Mucosa of rectum (tissue), 2 donors: ENCODE data around the gene SFXN1.

Experiments
- H3K27ac ChIP-seq, 2 donors: one replicate each; pipeline ENCODE4 v1.7.0; 2013; ENCODE audit warnings: inconsistent platforms in 2 of 2, low read depth in 2 of 2, low read length in 2 of 2
- H3K27me3 ChIP-seq, 2 donors: one replicate each; pipeline ENCODE4 v1.7.0; 2013; ENCODE audit warnings: low read length in 2 of 2; ENCODE audit not compliant: control insufficient read depth in 2 of 2, insufficient read depth in 2 of 2
- H3K36me3 ChIP-seq, 2 donors: one replicate each; pipeline ENCODE4 v1.7.0; 2013; ENCODE audit warnings: low read length in 2 of 2; ENCODE audit not compliant: control insufficient read depth in 2 of 2, insufficient read depth in 2 of 2
- H3K4me1 ChIP-seq, 2 donors: one replicate each; pipeline ENCODE4 v1.7.0; 2013; ENCODE audit warnings: low read length in 2 of 2, mild to moderate bottlenecking in 1 of 2; ENCODE audit not compliant: control insufficient read depth in 2 of 2, insufficient read depth in 2 of 2
- H3K4me3 ChIP-seq, 2 donors: one replicate each; pipeline ENCODE4 v1.7.0; 2013; ENCODE audit warnings: low read length in 2 of 2
- H3K9ac ChIP-seq, 2 donors: one replicate each; pipeline ENCODE4 v1.7.0; 2013; ENCODE audit warnings: low read length in 2 of 2, low read depth in 1 of 2, mild to moderate bottlenecking in 1 of 2
- H3K9me3 ChIP-seq, 2 donors: one replicate each; pipeline ENCODE4 v1.7.0; 2013; ENCODE audit warnings: low read length in 2 of 2; ENCODE audit not compliant: control insufficient read depth in 2 of 2
- donor health status: healthy.
- donor health status: Normal muscosa, but diverticular disease.

SFXN1 gene

DNA sequence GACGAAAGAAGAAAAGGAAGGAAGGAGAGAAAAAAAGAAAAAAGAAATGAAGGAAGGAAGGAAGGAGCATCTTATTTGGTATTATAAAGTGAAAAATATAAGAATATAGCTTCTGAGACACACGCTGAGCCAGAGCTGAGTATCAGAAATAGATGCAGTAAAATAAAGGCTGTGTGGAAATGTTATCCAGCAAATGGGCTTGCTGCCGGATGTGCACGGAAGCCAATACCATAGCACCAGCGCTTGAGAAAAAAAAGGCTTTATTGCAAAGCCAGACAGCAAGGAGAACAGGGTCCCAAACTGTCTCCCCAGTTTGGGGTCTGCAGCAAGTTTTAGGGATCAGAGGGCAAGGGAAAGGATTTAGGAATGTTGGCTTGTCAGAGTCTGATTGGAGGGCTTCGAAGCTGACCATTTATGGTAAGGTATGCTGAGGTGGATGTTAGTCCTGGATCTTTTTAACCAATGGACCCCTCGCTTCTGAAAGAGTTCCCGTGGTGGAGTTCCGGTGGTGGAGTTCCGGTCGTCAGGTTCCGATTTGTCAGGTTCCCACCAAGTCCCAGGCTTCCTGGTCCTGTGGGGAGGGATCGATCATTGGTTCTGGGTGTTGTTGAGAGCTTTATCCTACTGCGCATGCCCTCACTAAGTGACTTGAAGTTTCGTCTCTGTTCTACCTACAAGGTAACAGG is 70.4 kb downstream of the SFXN1 start:
- Histone ChIP-seq H3K27ac (no peak overlapping the region), H3K4me3 (no peak overlapping the region)

DNA sequence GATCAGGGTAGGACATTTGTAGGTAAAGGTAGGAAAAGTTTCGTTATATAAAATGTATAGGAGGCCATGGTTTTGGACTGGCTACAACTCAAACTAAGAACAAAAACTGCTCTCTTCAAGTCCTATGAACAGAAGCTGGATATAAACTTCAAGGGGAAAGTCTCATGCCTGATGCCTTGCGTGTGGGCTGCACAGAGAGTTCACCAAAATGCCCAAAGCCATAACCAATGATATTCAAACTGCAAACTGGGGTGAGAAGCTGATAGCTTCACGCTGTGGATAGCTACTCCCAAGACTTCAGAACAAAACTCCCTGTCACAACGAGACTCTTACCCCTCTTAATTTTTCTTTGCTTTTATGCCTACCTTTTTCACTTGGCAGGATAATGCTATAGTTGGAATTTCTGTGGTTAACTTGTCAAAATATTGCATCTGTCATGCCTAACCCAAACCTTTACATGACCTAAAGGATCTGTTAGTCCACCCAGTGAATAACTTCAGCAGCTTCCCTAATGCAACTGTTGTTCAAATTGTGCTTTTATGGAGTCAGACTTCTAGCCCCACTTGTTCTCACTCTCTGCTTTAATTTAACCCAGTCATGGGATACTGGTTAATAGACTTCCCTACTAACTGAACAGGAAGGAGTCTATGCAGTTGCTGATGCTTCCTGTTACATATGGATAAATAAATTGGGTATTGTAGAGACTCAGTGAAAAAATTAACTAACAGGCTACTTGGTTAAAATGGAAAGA is 71.9 kb downstream of the SFXN1 start:
- H3K27me3 ChIP-seq: peaks cover 10 to 14% of the 10 kb centered on the region in 2 donors
- no peak overlapping the region for H3K4me3 ChIP-seq
- H3K9me3 ChIP-seq: no peaks in the 10 kb centered on the region
- no peaks in the 10 kb centered on the region for H3K36me3 ChIP-seq
- no peaks in the 10 kb centered on the region for H3K4me1 ChIP-seq
- H3K27ac ChIP-seq: no peak overlapping the region
- H3K9ac ChIP-seq: no peak overlapping the region

More for the DNA sequence above, 70.4 kb downstream of the SFXN1 start:
- Histone ChIP-seq H3K27me3 (peaks cover 10 to 14% of the 10 kb centered on the region in 2 donors), H3K36me3 (no peaks in the 10 kb centered on the region), H3K9me3 (no peaks in the 10 kb centered on the region), H3K9ac (no peak overlapping the region), H3K4me1 (no peaks in the 10 kb centered on the region)

DNA sequence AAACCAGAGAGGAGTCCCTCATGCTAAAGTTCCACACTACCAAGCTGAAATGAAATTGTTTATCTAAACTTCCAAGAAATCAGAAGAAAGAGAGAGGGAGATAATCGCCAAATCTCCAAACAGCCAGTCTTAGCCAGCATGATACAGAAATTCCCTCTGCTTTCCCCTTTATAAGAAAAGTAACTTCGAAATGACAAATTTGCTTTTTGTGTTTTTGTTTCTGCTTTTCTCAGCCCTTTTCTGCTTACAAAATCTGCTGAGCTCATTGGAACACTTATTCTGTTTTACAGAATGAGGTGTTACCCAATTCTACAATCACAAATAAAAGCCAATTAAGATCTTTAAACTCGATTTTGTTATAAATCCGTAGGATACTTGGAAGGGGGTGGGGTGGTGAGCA is 72.9 kb downstream of the SFXN1 start:
- Histone ChIP-seq H3K4me3 (no peak overlapping the region), H3K36me3 (no peaks in the 10 kb centered on the region), H3K9ac (no peak overlapping the region), H3K27me3 (peaks cover 12 to 14% of the 10 kb centered on the region in 2 donors), H3K4me1 (no peaks in the 10 kb centered on the region), H3K9me3 (no peaks in the 10 kb centered on the region), H3K27ac (no peak overlapping the region)

DNA sequence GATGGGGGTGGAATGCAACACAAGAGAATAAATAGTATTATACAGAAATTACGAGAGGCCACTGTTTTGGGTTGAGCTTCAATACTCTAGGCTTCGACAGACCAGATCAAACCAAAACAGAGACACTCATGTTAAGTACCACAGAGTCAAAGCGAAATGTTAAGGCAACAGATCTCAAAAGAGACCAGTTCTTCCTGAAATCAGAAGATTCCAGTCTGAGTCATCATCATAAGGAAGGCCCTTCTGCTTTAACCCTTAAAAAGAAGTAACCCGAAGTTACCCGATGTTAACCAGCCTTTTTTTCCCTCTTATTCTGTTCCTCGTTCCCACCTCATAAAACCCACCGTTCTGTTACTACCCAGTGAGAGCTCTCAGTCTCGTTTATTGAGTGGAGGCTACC is 75.9 kb downstream of the SFXN1 start:
- Histone ChIP-seq H3K4me3 (no peak overlapping the region), H3K36me3 (no peaks in the 10 kb centered on the region), H3K9me3 (no peaks in the 10 kb centered on the region), H3K27ac (no peak overlapping the region), H3K27me3 (peaks cover 4% of the 10 kb centered on the region in 2 donors), H3K9ac (no peak overlapping the region), H3K4me1 (no peaks in the 10 kb centered on the region)

DNA sequence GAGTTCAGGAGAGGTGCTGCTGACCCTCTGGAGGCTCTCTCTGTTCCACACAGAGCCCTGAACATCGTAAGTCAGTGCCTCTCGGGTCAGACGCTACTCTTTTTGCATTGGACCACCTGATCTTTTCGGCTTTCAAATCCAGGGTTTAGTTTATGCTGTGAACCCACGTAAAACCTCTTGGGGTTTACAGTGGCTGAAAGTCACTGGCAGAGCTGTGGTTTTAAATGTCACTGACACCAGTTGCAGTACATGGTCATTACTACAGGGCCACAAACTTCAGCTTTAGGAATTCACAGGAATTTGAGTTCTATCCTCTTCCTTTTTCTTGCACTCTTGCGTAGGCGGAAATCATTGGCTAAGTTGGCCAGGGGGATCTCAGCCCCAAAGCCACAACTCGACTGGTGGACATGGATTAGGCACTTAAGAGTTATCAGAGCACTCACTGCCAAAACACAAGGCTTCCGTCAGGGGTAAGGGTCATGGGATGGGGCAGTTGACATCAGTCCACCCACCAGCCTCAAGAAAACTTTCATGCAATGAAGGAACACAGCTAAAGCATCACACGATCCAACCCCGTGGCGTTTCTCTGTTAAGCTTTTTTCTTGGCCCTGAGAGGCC is 76.9 kb downstream of the SFXN1 start:
- no peaks in the 10 kb centered on the region for H3K4me1 ChIP-seq
- no peak overlapping the region for H3K4me3 ChIP-seq
- H3K36me3 ChIP-seq: no peaks in the 10 kb centered on the region
- no peak overlapping the region for H3K9ac ChIP-seq
- H3K27ac ChIP-seq: no peak overlapping the region
- no peaks in the 10 kb centered on the region for H3K9me3 ChIP-seq
- H3K27me3 ChIP-seq: peaks cover 2 to 4% of the 10 kb centered on the region in 2 donors

DNA sequence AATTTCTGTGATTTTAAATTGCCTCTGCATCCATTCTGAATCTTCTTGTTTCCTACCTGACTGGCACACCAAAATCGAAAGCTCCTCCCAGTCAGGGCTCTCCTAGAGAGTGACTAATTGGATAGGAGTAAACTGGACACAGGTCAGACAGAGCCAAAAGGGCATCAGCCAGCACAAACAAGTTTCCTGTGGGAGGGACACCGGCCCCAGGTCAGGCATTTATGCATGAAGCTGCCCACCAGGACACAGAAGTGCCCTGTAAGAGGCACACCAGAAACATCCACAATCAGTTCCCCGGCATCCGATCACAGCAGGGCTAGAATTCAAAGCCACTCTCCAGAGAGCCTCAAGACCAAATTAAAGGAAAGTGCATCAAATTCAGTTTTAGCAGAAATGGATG is 78.4 kb downstream of the SFXN1 start:
- Histone ChIP-seq H3K27ac (no peak overlapping the region), H3K27me3 (peaks cover 4 to 6% of the 10 kb centered on the region in 2 donors), H3K9me3 (no peaks in the 10 kb centered on the region), H3K36me3 (no peaks in the 10 kb centered on the region), H3K4me1 (no peaks in the 10 kb centered on the region), H3K4me3 (no peak overlapping the region), H3K9ac (no peak overlapping the region)

DNA sequence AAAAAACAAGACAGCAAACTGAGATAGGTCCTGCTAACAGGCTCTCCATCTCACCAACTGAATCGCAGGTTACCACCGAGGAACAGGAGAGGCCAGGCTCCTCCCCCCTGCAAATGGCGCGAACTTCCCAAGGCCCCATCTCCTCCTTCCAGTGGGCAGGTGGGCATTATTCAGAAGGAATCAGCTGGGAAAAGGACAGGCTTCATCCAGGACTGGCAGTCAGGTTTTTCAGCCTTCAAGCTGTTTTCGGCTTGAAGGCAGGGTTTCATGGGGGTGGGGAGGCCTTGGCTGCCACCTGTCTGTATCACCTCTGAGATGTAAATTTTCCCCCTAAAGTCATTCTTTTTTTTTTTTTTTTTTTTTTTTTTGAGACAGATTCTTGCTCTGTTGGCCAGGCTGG is 79.4 kb downstream of the SFXN1 start:
- H3K4me1 ChIP-seq: no peaks in the 10 kb centered on the region
- H3K27ac ChIP-seq: no peak overlapping the region
- no peaks in the 10 kb centered on the region for H3K9me3 ChIP-seq
- H3K9ac ChIP-seq: no peak overlapping the region
- no peak overlapping the region for H3K4me3 ChIP-seq
- peaks cover 2 to 4% of the 10 kb centered on the region in 2 donors for H3K27me3 ChIP-seq
- no peaks in the 10 kb centered on the region for H3K36me3 ChIP-seq

DNA sequence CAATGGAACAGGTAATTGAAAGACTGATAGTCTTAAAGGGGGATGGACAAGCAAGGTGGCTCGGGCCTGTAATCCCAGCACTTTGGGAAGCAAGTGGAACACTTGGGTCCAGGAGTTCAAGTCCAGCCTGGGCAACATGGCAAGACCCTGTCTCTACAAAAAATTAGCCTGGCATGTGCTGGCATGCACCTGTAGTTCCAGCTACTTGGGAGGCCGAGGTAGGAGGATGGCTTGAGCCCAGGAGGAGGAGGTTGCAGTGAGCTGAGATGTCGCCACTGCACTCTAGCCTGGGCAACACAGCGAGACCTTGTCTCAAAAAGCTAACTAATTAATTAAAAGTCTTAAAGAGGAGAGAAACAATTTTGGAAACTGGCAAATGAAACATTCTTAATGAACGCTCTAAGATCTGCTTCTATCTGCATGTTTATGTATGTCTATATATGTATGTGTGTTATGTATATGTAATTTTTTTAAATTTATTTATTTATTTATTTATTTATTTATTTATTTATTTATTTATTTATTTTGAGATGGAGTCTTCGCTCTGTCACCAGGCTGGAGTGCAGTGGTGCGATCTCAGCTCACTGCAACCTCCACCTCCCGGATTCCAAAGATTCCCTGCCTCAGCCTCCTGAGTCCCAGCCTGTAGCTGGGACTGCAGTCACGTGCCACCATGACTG is 80.6 kb downstream of the SFXN1 start:
- Histone ChIP-seq H3K4me3 (no peak overlapping the region), H3K27ac (no peak overlapping the region), H3K4me1 (no peaks in the 10 kb centered on the region)

DNA sequence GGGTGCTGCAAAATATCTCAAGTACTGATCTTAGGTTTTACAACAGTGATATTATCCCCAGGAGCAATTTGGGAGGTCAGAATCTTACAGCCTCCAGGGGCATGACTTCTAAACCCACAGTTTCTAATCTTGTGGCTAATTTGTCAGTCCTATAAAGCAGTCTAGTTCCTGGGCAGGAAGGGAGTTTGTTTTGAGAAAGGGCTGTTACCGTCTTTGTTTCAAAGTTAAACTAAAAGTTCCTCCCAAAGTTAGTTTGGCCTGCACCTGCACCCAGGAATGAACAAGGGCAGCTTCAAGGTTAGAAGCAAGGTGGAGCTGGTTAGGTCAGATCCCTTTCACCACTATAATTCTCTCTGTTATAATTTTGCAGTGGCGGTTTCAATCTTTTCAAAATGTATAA is 81.7 kb downstream of the SFXN1 start:
- no peaks in the 10 kb centered on the region for H3K4me1 ChIP-seq
- H3K4me3 ChIP-seq: no peak overlapping the region
- H3K27me3 ChIP-seq: peaks cover 2 to 4% of the 10 kb centered on the region in 2 donors
- no peak overlapping the region for H3K27ac ChIP-seq
- H3K9ac ChIP-seq: no peak overlapping the region
- no peaks in the 10 kb centered on the region for H3K36me3 ChIP-seq
- no peaks in the 10 kb centered on the region for H3K9me3 ChIP-seq

More for the DNA sequence above, 80.6 kb downstream of the SFXN1 start:
- H3K9me3 ChIP-seq: no peaks in the 10 kb centered on the region
- peaks cover 2 to 4% of the 10 kb centered on the region in 2 donors for H3K27me3 ChIP-seq
- no peaks in the 10 kb centered on the region for H3K36me3 ChIP-seq
- H3K9ac ChIP-seq: no peak overlapping the region

DNA sequence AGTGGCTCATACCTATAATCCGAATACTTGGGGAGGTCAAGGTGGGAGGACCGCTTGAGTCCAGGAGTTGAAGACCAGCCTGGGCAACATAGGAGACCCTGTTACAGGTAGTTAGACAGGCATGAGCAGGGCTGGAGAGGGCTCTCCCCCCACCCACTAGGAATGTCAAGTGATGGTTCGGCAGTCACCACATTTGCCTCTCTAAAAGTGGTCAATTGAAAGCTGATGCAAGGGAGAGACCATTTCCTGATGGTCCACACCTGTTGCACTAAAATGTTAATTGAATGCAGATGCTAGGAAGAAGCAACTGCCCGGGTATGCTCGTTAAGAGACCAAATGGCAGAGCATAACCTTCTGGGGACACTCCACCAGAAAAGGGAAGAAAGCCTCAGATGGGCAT is 82.7 kb downstream of the SFXN1 start:
- Histone ChIP-seq H3K9me3 (no peaks in the 10 kb centered on the region), H3K4me3 (no peak overlapping the region), H3K27me3 (peaks cover 2% of the 10 kb centered on the region in 2 donors), H3K4me1 (no peaks in the 10 kb centered on the region), H3K9ac (no peak overlapping the region), H3K27ac (no peak overlapping the region), H3K36me3 (no peaks in the 10 kb centered on the region)
